ENCODE measurements around the gene ZNF579. TPM values are rescaled to one million over a fixed set of nuclear protein-coding genes. Genes with fewer than 3 reads are reported as not detected.

Gene ZNF579
- total and polyA plus RNA-seq, 2 of the 8 experiments (the other 6 are each of a cell fraction or from before 2014, with no cell fraction given): 10.0 to 18.9 TPM

- TF ChIP-seq, protein P1, sequence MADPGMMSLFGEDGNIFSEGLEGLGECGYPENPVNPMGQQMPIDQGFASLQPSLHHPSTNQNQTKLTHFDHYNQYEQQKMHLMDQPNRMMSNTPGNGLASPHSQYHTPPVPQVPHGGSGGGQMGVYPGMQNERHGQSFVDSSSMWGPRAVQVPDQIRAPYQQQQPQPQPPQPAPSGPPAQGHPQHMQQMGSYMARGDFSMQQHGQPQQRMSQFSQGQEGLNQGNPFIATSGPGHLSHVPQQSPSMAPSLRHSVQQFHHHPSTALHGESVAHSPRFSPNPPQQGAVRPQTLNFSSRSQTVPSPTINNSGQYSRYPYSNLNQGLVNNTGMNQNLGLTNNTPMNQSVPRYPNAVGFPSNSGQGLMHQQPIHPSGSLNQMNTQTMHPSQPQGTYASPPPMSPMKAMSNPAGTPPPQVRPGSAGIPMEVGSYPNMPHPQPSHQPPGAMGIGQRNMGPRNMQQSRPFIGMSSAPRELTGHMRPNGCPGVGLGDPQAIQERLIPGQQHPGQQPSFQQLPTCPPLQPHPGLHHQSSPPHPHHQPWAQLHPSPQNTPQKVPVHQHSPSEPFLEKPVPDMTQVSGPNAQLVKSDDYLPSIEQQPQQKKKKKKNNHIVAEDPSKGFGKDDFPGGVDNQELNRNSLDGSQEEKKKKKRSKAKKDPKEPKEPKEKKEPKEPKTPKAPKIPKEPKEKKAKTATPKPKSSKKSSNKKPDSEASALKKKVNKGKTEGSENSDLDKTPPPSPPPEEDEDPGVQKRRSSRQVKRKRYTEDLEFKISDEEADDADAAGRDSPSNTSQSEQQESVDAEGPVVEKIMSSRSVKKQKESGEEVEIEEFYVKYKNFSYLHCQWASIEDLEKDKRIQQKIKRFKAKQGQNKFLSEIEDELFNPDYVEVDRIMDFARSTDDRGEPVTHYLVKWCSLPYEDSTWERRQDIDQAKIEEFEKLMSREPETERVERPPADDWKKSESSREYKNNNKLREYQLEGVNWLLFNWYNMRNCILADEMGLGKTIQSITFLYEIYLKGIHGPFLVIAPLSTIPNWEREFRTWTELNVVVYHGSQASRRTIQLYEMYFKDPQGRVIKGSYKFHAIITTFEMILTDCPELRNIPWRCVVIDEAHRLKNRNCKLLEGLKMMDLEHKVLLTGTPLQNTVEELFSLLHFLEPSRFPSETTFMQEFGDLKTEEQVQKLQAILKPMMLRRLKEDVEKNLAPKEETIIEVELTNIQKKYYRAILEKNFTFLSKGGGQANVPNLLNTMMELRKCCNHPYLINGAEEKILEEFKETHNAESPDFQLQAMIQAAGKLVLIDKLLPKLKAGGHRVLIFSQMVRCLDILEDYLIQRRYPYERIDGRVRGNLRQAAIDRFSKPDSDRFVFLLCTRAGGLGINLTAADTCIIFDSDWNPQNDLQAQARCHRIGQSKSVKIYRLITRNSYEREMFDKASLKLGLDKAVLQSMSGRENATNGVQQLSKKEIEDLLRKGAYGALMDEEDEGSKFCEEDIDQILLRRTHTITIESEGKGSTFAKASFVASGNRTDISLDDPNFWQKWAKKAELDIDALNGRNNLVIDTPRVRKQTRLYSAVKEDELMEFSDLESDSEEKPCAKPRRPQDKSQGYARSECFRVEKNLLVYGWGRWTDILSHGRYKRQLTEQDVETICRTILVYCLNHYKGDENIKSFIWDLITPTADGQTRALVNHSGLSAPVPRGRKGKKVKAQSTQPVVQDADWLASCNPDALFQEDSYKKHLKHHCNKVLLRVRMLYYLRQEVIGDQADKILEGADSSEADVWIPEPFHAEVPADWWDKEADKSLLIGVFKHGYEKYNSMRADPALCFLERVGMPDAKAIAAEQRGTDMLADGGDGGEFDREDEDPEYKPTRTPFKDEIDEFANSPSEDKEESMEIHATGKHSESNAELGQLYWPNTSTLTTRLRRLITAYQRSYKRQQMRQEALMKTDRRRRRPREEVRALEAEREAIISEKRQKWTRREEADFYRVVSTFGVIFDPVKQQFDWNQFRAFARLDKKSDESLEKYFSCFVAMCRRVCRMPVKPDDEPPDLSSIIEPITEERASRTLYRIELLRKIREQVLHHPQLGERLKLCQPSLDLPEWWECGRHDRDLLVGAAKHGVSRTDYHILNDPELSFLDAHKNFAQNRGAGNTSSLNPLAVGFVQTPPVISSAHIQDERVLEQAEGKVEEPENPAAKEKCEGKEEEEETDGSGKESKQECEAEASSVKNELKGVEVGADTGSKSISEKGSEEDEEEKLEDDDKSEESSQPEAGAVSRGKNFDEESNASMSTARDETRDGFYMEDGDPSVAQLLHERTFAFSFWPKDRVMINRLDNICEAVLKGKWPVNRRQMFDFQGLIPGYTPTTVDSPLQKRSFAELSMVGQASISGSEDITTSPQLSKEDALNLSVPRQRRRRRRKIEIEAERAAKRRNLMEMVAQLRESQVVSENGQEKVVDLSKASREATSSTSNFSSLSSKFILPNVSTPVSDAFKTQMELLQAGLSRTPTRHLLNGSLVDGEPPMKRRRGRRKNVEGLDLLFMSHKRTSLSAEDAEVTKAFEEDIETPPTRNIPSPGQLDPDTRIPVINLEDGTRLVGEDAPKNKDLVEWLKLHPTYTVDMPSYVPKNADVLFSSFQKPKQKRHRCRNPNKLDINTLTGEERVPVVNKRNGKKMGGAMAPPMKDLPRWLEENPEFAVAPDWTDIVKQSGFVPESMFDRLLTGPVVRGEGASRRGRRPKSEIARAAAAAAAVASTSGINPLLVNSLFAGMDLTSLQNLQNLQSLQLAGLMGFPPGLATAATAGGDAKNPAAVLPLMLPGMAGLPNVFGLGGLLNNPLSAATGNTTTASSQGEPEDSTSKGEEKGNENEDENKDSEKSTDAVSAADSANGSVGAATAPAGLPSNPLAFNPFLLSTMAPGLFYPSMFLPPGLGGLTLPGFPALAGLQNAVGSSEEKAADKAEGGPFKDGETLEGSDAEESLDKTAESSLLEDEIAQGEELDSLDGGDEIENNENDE (IDR thresholded peaks at IDR 0.05; ENCODE audit: insufficient replicate concordance, low read length): no peak
- TF ChIP-seq, protein P2, sequence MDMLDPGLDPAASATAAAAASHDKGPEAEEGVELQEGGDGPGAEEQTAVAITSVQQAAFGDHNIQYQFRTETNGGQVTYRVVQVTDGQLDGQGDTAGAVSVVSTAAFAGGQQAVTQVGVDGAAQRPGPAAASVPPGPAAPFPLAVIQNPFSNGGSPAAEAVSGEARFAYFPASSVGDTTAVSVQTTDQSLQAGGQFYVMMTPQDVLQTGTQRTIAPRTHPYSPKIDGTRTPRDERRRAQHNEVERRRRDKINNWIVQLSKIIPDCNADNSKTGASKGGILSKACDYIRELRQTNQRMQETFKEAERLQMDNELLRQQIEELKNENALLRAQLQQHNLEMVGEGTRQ (IDR thresholded peaks at IDR 0.05; ENCODE audit: low read length): no peak
- TF ChIP-seq ZNF274 (IDR thresholded peaks at IDR 0.05; ENCODE audit: borderline replicate concordance, extremely low read depth, low read length) (no peak), CHD1 (IDR thresholded peaks at IDR 0.05; ENCODE audit: low read depth, low read length) (no peak), EP300 (IDR thresholded peaks at IDR 0.05; ENCODE audit: borderline replicate concordance in 1 of 2, low read depth in 2 of 2, low read length in 2 of 2) (no peak), RBBP5 (IDR thresholded peaks at IDR 0.05; ENCODE audit: borderline replicate concordance, low read depth, low read length) (no peak), CHD2 (IDR thresholded peaks at IDR 0.05; ENCODE audit: low read length) (no peak), BACH1 (IDR thresholded peaks at IDR 0.05; ENCODE audit: low read length) (no peak), ASH2L (IDR thresholded peaks at IDR 0.05; ENCODE audit: low read length) (no peak), CREB1 (IDR thresholded peaks at IDR 0.05) (no peak), JUND (IDR thresholded peaks at IDR 0.05; ENCODE audit: low read length) (no peak), JUN (IDR thresholded peaks at IDR 0.05; ENCODE audit: low read depth, low read length) (no peak)
Measured at GRCh38 chr19:55536366-55536765, 44.3 kb downstream of the ZNF579 start (continued).

All from H1 (cell line).